Activated CD4-positive, alpha-beta T cell treated with anti-CD3 and anti-CD28 coated beads for 4 hours (primary cell): ENCODE measurements around the gene LTBP3.

Experiments used
- DNase-seq, 2 donors: peaks; one replicate each; pipeline ENCODE4 v3.0.0-alpha.2; 2020

LTBP3 gene

DNA sequence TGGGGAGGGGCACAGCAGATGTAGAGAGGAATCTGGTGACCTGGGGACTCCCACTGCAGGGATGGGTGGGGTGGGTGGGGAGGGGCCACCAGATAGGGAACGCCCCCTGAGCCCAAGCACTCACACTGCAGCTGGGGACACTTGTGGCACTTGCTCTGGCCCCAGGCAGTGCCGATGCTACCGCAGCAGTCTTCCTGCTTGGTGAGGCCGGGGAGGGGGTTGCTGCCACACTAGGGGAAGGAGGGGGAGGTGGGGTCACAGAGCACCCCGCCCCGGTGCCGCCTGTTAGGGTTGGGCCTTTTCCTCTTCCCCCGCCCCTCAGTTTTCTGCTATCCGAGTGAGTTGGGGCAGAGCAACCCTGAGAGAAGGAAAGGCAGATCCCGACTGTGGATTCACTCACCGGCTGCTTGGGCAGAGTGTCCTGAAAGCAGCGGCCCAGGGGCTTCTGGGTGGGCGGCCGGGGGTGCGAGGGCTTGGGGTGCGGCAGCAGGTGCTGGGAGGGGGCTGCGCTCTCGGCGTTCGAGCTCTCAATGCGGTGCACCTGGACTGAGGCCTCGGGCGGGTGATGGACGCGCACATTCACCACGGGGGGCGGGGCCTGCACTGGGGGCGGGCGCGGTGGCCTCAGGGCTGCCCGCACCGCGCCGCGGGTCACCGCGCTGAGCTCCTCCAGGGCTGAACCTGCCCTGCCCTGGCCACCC is 4.7 kb downstream of the LTBP3 start:
- peak; percentile 62 to 68 for DNase-seq

DNA sequence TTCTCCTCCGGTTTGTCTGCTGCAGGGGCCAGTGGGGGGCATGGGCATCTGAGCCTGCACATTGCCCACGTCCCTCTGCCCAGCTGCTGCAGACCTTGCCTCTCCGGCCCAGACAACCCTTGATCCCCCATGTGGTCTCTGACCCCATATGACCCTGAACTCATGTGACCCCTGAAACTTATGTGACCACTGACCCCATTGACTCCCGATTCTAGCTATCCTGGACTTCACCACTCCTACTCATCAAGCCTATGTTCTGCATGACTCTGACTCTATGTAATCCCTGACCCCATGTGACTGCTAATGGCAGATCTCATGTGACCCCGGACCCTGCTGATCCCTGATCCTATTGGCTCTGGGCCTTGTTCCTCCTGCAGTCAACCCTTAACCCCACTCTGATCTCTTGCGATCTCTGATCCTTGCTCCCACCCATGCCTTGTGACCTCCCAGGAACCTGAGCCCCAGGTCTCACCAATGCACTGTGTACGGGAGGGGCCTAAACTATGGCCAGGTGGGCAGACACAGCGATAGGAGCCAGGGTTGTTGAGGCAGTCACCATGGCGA is 5.7 kb downstream of the LTBP3 start:
- no peak for DNase-seq

DNA sequence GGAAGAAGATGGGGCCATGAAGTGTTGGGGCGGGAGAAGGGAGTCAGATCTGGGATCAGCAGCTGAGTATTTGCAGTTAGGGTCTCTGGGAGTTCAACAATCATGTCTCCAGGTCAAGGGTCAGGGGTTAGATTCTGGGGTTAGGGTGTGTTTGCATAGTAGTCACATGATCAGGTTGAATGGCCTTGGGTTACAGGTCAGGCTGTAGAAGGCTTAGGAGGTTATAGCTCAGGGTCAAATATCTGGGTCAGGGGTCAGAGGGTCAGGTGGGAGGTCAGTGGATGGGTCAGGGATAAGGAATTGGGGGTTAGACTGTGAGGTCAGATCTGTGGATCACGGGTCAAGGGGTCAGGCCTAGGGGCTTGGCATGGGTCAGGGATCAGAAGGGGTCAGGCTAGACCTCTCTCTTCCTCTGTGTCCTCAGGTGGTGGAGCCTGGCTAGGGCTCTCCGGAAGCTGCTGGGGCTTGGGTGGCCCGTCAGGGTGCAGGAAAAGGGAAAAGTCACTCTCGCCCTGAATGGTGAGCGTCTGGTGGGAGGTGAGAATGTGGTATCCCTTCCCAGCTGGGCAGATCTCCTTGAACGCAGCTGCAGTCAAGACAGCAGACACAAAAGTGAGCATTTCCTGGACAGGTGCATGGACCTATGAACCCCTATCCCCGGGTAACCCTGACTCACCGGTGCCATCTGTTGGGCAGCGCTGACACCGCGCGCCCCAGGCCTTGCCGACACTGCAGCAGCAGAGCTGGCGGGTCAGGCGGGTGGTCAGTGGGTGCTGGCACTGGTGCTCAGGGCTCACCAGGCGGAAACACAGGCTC is 6.4 kb downstream of the LTBP3 start:
- peak; percentile 56 to 71 for DNase-seq

DNA sequence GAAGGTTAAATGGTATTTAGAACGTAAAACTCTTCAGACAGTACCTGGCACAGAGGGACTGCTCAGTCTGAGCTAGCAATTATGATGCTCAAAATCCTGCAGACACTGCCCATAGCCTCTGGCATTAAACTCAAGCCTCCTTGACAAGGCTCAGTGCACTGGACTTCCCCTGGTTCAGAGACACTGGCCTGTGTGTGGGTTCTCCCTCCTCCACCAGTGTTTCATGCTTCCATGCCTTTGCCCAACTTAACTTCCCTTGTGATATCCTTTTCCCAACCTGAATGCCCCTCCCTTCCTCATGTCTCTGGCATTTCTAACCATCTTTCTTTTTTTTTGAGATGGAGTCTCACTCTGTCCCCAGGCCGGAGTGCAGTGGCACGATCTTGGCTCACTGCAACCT is 9.1 kb downstream of the LTBP3 start:
- DNase-seq: no peak

DNA sequence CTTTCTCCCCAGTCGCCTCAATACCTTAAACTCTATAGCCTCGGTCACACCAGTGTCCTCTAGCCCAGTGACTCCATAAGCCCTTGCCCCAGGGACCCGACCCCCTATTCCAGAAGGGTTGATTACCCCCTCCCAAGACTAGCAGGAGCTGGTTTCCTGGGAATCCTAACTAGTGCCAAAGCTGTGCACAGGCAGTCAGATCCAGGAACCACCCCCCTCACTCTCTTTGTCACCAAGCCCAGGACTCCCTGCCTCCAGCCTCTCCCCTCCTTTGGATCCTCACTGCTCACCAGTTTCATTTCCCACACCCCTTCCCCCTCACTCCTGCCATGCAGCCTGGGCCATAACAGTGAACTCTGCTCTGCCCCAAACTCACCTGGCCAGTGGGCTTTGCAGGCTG is 9.8 kb downstream of the LTBP3 start:
- no peak for DNase-seq

DNA sequence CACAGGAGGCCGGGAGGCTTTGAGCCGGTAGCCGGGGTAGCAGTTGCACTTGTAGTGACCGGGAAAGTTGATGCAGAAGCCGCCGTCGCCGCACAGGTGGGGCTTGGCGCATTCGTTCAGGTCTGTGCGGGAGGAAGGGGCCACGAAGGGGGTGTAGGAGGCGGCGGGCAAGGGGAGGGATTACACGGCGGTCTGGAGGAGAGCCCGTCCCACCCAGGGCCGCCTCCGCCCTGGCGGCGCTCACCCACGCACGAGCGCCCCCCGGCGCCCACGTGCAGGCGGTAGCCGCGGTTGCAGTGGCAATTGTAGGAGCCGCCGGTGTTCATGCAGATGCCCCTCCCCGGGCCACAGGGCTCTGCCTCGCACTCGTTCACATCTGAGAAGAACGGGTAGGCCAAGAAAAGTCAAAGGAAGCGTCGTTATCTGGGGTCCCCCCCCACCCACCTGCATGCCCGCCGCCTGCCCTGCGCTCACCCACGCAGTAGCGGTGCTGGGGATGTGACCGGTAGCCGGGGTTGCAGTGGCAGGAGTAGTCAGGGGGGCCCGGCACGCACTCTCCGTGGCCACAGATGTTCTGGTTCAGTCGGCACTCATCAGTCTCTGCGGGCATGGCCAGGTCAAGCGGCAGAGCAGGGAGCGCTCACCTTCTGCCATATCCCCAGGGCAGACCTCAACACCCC is 10.6 kb downstream of the LTBP3 start:
- no peak for DNase-seq

DNA sequence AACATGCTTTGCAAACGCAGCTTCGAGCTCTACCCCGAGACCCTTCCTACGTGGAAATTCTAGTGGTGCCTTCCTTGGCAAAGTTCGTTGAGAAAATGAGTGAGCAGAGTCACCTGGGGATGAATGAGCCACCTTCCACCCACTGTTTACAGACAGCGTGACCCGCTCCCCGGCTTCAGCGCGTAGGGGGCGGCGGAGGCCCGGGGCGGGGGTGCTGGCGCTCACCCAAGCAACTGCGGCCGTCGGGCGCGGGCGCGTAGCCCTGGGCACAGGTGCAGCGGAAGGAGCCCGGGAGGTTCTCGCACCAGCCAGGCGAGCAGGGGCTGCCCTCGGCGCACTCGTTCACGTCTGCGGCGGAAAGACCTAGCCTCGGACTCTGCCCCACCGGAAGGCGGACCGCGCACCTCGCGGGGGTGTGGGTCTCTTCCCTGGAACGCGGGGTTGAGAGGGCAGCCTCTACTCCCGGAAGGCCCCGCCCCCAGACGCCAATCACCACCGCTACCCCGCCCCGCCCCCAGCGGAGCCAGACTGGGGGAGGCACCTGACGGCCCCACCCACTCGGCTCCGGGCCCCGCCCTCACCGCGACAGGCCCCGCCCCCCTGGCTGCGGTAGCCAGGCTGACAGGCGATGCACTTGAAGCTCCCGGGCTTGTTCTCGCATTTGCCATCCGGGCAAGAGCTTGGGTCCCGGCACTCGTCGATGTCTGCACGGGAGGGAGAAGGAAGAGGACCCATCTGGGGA is 11.8 kb downstream of the LTBP3 start:
- peak; percentile 99 for DNase-seq

DNA sequence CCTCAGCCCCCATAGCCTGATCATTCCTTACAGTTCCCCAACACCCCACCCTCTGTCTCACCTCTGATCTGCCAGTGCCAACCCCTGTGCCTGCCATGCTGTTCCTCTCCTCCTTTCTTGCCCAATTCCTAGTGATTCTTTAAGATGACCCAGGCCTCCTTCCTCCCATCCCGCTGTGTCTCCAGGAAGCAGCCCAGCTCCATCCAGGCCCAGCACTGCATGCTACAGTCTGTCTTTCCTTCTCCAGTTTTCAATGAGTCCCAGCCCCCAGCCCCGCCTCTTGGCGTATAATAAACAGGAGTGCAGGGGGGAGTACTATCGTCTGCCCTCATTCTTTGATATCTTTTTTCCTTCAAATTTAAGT is 12.3 kb downstream of the LTBP3 start:
- DNase-seq: no peak

DNA sequence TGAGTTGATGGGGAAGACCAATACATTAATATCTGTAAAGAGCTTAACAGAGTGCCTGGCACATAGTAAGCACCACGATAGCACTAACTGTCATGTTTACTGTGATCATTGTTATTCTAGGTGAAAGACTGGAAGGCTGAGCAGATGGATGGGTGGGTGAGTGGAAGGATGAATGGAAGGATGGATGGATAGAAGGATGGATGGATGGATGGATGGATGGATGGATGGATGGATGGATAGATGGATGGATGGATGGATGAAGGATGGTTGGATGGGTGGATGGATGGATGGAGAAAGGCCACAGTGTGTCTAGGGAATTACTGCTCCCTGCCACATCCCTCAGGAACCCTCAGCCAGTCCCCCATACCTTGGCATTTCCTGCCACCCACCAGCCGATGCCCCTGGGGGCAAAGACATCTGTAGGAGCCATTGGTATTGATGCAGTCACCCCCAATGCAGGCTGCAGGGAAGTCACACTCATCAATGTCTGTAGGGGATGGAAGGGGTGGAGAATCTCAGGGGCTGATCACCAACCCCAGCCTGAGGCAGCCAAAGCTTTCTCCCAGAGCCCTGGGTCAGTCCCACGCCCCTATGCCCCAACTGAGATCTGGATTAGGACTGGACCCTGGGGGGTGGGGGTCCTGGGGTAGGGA is 15.3 kb downstream of the LTBP3 start:
- no peak for DNase-seq

DNA sequence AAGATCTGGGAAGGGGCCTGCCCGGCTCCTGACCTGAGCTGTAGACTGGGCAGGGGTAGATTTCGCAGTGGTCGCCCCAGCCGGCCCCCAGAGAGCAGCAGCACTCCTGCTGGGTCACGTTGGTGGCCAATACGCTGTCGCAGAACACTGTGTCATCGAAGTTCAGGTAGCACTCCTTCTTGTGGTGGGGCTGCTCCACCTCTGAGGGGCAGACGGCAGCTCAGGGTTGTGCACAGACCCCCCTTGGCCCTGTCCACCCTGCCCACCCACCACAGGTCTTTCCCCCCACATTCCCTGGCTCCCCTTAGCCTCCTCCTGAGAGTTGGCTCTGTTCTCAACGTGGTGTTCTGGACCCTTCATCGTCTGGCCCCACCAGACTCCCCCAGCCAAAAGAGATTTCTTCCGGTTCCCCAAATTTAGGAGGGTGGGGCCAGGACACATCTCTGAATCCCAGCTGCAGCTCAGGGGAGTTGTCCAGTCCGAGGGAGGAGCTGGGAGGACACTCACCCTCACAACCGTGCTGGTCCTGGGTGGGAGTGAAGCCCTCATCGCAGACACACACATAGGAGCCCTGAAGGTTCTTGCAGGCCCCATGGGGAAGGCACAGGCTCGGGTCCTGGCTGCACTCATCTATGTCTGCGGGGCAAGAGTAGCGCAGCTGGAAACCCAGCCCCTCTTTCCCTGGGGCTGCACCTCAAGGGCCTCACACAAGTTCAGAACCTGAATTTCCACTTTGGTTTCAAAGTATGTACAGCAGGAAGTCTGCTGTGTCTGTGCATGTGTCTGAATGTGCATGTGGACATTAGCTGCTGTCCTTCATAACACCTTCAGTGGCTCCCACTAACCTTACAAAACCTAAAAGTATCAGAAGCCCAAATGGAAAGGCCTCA is 16.8 kb downstream of the LTBP3 start:
- no peak for DNase-seq

DNA sequence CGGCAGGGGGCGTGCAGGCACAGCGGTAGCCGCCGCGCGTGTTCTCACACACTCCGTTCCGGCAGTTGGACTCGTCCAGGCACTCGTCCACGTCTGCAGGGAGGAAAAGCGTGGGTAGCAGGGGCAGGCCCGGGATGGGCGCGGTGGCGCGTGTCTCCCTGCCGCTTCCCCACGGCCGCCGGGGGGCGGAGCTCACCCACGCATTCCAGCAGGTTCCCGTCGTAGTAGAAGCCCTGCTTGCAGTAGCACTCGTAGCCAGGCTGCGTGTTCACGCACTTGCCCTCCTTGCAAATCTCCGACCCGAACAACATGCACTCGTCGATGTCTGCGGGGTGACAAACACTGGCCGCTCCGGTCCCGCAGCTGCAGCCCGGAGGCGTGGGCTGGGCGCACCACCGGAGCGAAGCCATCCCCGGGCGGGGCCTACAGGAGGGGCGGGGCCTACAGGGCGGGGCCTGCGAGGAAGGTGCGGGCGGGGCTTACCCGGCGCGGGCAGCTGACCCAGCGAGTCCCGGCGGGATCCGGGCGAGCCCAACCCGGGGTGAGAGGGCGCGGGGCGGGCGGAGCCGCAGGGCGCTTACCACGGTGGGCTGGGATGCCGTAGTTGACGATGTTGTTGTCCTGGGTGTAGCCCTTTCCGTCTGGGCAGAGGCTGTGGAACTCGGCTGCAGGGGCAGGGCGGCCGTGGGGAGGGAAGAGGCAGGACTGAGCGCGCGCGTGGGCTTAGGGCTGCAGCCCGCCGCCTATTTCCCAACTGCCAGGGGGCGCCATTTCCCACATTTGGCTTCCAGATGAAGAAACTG is 17.7 kb downstream of the LTBP3 start:
- peak; percentile 86 to 89 for DNase-seq

DNA sequence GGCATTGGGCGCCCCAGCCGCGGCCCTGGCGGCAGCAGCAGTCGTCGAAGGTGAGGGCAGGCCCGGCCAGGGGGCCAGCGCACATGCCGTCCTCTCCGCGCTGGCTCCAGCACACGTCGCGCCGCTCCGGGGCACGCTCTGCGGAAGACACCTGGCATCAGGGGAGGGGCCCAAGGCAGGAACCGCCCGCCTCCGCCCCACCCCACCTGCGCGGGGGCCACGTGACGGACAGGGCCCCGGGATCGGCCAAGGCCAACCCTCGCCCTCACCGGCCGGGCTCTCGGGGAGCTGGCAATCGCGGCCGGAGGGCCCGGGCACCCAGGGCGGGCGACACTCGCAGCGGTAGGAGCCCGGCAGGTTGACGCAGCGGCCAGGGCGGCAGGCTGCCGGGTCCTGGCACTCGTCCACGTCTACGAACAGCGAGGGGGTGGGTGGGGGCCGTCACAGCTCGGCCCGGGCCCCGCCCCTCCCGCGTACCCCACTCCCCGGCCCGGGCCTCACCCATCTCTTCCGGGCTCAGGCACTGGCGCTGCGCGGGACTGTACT is 18.3 kb downstream of the LTBP3 start:
- peak; percentile 32 to 44 for DNase-seq

DNA sequence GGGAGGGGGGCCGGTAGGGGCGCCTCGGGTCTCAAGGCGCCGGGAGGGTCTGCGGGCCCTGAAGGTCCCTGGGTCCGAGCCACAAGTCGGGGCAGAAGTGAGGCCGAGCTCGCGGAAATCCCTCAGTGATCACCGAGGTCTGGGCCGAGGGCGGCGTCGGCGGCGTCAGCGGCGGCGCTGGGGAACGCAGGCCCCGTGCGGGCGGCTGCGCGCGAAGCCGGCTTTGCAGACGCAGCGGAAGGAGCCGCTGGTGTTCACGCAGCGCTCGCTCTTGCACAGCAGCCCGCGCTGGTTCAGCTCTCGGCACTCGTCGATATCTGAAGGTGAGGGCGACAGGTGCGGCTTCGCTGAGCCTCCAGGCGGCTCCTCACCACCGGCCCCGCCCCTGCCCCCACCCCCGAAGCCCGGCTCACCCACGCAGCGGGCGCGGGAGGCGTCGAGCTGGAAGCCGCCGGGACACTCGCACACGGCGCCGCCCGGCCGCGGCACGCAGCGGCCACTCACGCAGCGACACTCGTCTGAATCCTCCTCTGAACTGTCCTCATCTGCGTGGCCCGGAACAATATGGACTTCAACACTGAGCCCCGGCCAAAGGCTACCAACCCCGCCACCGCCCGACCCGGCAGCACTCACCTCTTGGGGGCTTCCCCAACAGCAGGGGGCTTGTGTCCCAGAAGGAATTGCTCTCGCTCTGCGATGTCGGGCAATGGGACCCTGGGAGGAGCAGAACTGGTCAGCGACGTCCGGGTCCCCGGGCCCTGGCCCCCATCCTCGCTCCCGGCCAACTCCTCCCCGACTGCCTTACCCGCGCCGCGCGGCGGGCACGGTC is 19.0 kb downstream of the LTBP3 start:
- DNase-seq: no peak

DNA sequence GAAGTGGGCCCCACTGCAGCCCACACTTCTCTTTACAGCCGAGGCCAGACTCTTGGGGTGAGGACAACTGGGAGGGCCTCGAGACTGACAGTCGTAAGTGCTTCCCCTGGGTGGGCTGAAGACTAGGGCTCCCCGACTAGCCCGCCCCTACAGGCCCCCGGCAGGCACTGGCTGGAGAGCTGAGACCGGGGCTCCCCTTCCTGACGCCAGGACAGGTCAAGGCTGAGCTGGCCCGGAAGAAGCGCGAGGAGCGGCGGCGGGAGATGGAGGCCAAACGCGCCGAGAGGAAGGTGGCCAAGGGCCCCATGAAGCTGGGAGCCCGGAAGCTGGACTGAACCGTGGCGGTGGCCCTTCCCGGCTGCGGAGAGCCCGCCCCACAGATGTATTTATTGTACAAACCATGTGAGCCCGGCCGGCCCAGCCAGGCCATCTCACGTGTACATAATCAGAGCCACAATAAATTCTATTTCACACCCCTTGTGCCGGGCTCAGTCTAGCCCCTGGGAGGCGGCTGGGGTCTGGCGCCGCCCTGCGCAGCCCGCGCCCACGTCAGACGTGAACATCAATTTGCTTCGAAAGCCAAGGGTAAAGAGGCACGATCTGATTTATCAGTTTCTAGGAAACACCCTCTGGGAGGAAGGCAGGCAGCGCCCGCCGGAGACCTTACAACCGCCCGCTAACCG is 19.8 kb downstream of the LTBP3 start:
- no peak for DNase-seq

DNA sequence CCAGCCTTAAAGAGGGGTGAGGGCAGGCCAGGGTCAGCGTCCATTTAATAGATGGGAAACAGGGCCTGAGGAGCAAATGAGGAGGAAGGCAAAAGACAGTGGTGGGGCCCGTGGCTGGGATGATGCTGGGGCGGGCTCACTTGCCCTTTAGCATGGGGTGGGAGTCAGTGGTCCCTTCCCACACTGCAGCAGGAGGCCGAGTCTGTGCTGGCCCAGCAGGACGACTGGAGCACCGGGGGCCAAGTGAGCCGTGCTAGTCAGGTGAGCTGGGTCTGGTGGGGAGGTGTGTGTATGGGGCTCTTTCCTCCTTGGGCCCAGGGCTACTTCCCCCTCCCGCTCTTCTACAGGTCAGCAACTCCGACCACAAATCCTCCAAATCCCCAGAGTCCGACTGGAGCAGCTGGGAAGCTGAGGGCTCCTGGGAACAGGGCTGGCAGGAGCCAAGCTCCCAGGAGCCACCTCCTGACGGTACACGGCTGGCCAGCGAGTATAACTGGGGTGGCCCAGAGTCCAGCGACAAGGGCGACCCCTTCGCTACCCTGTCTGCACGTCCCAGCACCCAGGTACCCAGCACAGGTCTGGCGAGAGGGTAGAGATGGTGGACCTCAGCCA is 20.4 kb downstream of the LTBP3 start:
- DNase-seq: no peak

DNA sequence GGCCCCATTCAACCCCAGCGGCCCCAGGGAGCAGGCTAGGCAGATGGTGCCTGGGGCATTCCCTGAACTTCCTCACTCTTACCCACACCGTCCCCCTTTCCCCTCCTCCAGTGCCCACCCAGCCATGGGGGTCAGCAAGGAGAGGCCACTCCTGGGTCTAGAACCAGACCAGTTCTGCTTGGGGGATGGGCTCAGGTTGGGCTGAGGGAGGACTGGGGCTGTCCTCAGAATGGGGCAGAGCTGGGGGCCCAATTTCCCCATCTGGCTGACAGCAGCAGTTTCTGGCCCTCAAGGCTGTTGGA is 20.9 kb downstream of the LTBP3 start:
- DNase-seq: no peak

DNA sequence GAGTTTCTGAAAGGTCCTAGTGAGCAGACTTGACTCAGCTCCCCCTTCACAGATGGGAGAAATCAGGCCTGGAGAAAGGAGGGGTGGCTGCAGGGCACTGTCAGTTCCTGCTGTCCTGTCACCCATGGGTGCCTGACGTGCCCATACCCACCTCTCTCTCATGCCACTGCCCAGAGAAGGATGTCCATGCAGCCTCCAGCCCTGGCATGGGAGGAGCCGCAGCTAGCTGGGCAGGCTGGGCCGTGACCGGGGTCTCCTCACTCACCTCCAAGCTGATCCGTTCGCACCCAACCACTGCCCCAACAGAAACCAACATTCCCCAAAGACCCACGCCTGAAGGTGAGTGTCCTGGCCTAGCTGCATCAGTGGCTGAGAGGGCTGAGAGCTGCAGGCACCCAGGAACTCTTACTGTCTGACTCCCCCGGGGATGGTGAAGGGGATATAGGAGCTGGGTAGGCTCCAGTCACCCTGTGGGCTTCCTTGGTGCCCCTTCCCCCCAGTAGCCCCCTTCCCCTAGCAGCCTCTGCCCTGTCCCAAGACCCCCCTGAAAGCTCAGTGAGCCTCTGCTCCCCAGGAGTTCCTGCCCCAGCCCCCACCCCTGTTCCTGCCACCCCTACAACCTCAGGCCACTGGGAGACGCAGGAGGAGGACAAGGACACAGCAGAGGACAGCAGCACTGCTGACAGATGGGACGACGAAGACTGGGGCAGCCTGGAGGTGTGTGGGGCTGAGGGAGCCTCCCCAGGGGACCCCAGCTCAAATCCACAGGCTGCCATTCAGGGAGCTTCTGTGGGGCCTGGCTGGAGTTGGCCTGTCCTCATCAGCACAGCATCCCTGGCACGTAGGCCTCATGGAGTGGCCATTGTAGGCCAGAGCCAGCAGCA is 21.5 kb downstream of the LTBP3 start:
- DNase-seq: no peak
